Right hindlimb (tissue), 1 donor: Measurements from ENCODE around the gene CD40.

ENCODE experiments used
- DNase-seq: peaks from one replicate; pipeline ENCODE4 v3.0.0-alpha.2; 2018

CD40 gene

GRCh38 chr20:46175127-46175494, 57.0 kb downstream of the CD40 start:
- DNase-seq, result no peak

GRCh38 chr20:46176739-46177378, 58.7 kb downstream of the CD40 start:
- no peak for DNase-seq

GRCh38 chr20:46177768-46178167, 59.7 kb downstream of the CD40 start:
- DNase-seq, result no peak

- no peak for DNase-seq
These were observed 60.8 kb downstream of the CD40 start for GRCh38 chr20:46178891-46179290.
